ENCODE results near the gene CHRNA3.
A peak's percentile ranks its signal among the peaks of the same experiment; 100 is the strongest.

CHRNA3 gene

DNA sequence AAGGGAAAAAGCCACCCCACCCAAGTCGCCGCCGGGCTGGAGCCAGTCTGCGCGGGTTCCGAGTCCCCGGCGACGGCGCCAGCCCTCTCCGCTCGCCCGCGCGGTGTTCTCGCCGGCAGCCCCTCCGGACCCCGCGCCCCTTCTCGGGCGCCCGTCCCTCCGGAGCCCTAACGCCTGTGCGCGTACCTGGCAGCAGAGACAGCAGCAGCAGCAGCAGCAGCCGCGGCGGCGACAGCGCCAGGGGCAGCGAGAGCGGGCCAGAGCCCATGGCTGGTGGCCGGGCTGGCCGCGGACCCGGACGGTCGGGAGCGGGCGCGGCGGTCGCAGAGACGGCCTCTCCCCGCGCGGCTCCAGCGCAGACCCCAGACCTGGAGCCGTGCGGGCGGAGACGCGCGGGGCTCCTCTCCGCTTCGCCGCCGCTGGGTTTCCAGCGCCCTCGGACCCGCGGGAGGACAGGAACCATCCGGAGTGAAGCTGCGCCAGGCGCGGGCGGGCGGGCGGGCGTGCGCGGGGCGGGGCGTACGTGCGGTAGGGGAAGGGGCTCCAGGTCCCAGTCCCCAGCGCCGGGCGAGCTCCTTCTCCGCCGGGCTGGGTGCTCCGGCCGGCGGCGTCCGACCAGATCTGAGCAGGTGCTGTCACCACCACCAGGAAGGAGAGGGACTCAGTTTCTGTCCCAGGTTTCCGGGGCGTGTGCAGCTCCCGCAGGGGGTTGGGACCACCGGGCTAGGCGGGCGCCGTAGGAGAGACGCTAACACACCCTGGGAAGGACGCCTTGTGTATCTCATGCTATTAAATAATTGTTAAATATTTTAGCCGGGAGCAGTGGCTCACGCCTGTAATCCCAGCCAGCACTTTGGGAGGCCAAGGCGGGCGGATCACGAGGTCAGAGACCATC is at the start of gene CHRNA3:
CHRNA3 (minus strand) TSS at position 470 of the 895 bp plus-strand sequence; CDS start at position 268, 202 bp downstream.
- no peak within 1 kb of the TSS for H3K4me3 ChIP-seq (replicated peaks in 1 of 2; ENCODE audit: low read depth in 2 of 2, low read length in 2 of 2)
- no peak for TF ChIP-seq CTCF (IDR thresholded peaks at IDR 0.05; ENCODE audit: low read depth, low read length)
- peak in 1 of 2 donors; percentile 3 for DNase-seq (ENCODE audit: low read depth in 2 of 2)

DNA sequence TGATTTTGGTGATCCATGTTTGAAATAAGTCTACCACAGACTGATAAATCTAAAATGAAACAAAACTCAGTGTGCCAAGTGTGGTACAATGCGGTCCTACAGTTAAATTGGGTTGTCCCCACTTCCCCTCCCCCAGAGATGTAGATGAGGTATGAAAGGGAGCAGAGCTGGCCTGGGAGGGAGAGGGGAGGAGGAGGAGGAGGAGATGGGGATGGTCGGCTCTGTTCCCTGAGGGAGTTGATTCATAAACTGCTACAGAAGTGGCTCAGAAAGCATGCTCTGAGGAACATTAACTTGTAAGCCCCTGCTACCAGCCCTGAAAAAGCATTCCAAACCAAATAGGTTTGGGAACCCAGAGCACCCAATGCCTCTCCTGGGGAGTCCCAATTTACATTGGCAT is 48.2 kb upstream of the CHRNA3 start:
- TF ChIP-seq CTCF (IDR thresholded peaks at IDR 0.05; ENCODE audit: low read depth, low read length): no peak
- no peak for DNase-seq (ENCODE audit: low read depth in 2 of 2)
- no peak overlapping the region for H3K4me3 ChIP-seq (replicated peaks in 1 of 2; ENCODE audit: low read depth in 2 of 2, low read length in 2 of 2)

- H3K4me3 ChIP-seq (replicated peaks in 1 of 2; ENCODE audit: low read depth in 2 of 2, low read length in 2 of 2): no peak overlapping the region
- no peak for DNase-seq (ENCODE audit: low read depth in 2 of 2)
- TF ChIP-seq CTCF (IDR thresholded peaks at IDR 0.05; ENCODE audit: low read depth, low read length): no peak
These were observed 46.9 kb upstream of the CHRNA3 start for GRCh38 chr15:78667578-78668236.

DNA sequence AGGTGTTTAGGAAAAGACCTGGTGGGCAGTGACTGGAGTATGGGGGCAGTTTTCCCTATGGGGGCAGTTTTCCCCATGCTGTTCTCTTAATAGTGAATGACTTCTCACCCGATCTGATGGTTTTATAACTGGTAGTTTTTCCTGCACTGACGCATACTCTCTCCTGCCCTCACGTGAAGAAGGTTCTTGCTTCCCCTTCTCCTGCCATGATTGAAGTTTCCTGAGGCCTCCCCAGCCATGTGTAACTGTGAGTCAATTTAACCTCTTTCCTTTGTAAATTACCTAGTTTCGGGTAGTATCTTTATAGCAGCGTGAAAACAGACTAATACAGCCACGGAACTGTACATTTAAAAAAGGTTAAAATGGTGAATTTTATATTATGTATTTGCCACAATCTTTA is 45.2 kb upstream of the CHRNA3 start:
- H3K4me3 ChIP-seq (replicated peaks in 1 of 2; ENCODE audit: low read depth in 2 of 2, low read length in 2 of 2): no peak overlapping the region
- no peak for TF ChIP-seq CTCF (IDR thresholded peaks at IDR 0.05; ENCODE audit: low read depth, low read length)
- DNase-seq (ENCODE audit: low read depth in 2 of 2): no peak

DNA sequence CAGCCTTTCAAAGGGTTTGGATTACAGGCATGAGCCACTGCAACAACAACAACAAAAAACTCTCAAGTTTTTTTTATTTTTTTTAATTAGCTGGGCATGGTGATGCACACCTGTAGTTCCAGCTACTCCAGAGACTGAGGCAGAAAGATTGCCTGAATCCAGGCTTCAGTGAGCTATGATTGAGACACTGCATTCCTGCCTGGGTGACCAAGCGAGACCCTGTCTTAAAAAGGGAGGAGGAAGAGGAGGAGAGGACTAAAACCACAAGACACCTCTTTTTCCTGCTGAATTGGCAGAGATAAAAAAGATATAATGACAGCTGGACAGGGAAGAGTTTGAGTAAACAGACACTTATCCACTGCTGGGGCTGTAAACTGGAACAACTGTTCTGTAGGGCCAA is 42.9 kb upstream of the CHRNA3 start:
- TF ChIP-seq CTCF (IDR thresholded peaks at IDR 0.05; ENCODE audit: low read depth, low read length): no peak
- no peak overlapping the region for H3K4me3 ChIP-seq (replicated peaks in 1 of 2; ENCODE audit: low read depth in 2 of 2, low read length in 2 of 2)
- no peak for DNase-seq (ENCODE audit: low read depth in 2 of 2)

- DNase-seq (ENCODE audit: low read depth in 2 of 2): no peak
- TF ChIP-seq CTCF (IDR thresholded peaks at IDR 0.05; ENCODE audit: low read depth, low read length): no peak
- H3K4me3 ChIP-seq (replicated peaks in 1 of 2; ENCODE audit: low read depth in 2 of 2, low read length in 2 of 2): no peak overlapping the region
These were observed 41.2 kb upstream of the CHRNA3 start for GRCh38 chr15:78662028-78662427.

All from cardiac fibroblast (primary cell).